ENCODE measurements around the gene SLC39A10.
"Not testable (repeated sequence)": the region's sequence is repeated elsewhere in the genome, so short reads cannot be mapped to it uniquely, and the experiment has no call there.

DNA sequence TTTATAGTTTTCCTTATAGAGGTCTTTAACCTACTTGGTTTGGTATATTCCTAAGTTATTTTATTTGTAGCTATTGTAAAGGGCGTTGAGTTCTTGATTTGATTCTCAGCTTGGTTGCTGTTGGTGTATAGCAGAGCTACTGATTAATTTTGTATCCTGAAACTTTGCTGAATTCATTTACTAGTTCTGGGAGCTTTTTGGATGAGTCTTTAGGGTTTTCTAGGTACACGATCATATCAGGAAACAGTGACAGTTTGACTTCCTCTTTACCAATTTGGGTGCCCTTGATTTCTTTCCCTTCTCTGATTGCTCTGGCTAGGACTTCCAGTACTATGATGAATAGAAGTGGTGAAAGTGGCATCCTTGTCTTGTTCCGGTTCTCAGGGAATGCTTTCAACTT lies 35.5 kb downstream of the SLC39A10 start:
- TF ChIP-seq, protein P1, sequence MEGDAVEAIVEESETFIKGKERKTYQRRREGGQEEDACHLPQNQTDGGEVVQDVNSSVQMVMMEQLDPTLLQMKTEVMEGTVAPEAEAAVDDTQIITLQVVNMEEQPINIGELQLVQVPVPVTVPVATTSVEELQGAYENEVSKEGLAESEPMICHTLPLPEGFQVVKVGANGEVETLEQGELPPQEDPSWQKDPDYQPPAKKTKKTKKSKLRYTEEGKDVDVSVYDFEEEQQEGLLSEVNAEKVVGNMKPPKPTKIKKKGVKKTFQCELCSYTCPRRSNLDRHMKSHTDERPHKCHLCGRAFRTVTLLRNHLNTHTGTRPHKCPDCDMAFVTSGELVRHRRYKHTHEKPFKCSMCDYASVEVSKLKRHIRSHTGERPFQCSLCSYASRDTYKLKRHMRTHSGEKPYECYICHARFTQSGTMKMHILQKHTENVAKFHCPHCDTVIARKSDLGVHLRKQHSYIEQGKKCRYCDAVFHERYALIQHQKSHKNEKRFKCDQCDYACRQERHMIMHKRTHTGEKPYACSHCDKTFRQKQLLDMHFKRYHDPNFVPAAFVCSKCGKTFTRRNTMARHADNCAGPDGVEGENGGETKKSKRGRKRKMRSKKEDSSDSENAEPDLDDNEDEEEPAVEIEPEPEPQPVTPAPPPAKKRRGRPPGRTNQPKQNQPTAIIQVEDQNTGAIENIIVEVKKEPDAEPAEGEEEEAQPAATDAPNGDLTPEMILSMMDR (IDR thresholded peaks at IDR 0.05), result not testable (repeated sequence)
- TF ChIP-seq POLR2A (IDR thresholded peaks at IDR 0.05), result not testable (repeated sequence)
